ENCODE measurements around the gene RHBDF2. TPM values are rescaled to one million over a fixed set of nuclear protein-coding genes. Genes with fewer than 3 reads are reported as not detected.

RHBDF2 gene
- total RNA-seq, 2 donors from 2014 or later = 11.6 to 23.9 TPM

- no peak for TF ChIP-seq CTCF (IDR thresholded peaks at IDR 0.05)
- Histone ChIP-seq H3K27me3 (no peaks in the 10 kb centered on the region), H3K36me3 (no peaks in the 10 kb centered on the region), H3K9ac (ENCODE audit: low read depth in 2 of 2, low read length in 2 of 2) (no peak overlapping the region), H3K9me3 (no peaks in the 10 kb centered on the region), H3K4me1 (no peaks in the 10 kb centered on the region), H3K4me3 (no peak overlapping the region), H3K27ac (no peak overlapping the region)
- DNase-seq = no peak
- intact Hi-C loops (cut with DNase I) = no loop called here
These were observed 29.0 kb downstream of the RHBDF2 start for GRCh38 chr17:76472258-76472645.

- no peak for TF ChIP-seq CTCF (IDR thresholded peaks at IDR 0.05)
- intact Hi-C loops (cut with DNase I) = no loop called here
- Histone ChIP-seq H3K9me3 (no peaks in the 10 kb centered on the region), H3K9ac (ENCODE audit: low read depth in 2 of 2, low read length in 2 of 2) (no peak overlapping the region), H3K36me3 (no peaks in the 10 kb centered on the region), H3K4me3 (no peak overlapping the region), H3K4me1 (no peaks in the 10 kb centered on the region), H3K27ac (no peak overlapping the region), H3K27me3 (no peaks in the 10 kb centered on the region)
- no peak for DNase-seq
These were observed 29.5 kb downstream of the RHBDF2 start for GRCh38 chr17:76471498-76472257.

- no peaks in the 10 kb centered on the region for H3K36me3 ChIP-seq
- no peaks in the 10 kb centered on the region for H3K4me1 ChIP-seq
- H3K27ac ChIP-seq = no peak overlapping the region
- no peak overlapping the region for H3K4me3 ChIP-seq
- intact Hi-C loops (cut with DNase I) = no loop called here
- no peaks in the 10 kb centered on the region for H3K9me3 ChIP-seq
- H3K27me3 ChIP-seq = no peaks in the 10 kb centered on the region
- TF ChIP-seq CTCF (IDR thresholded peaks at IDR 0.05) = no peak
- no peak overlapping the region for H3K9ac ChIP-seq (ENCODE audit: low read depth in 2 of 2, low read length in 2 of 2)
- no peak for DNase-seq
These were observed 31.1 kb downstream of the RHBDF2 start for GRCh38 chr17:76469991-76470739.

GRCh38 chr17:76469076-76469990 lies 31.9 kb downstream of the RHBDF2 start:
- Histone ChIP-seq H3K9me3 (no peaks in the 10 kb centered on the region), H3K9ac (ENCODE audit: low read depth in 2 of 2, low read length in 2 of 2) (no peak overlapping the region), H3K27me3 (no peaks in the 10 kb centered on the region), H3K27ac (no peak overlapping the region), H3K36me3 (no peaks in the 10 kb centered on the region), H3K4me1 (no peaks in the 10 kb centered on the region), H3K4me3 (no peak overlapping the region)
- TF ChIP-seq CTCF (IDR thresholded peaks at IDR 0.05) = no peak
- intact Hi-C loops (cut with DNase I) = no loop called here
- DNase-seq = no peak

GRCh38 chr17:76468634-76469010 lies 32.6 kb downstream of the RHBDF2 start:
- no peak overlapping the region for H3K4me3 ChIP-seq
- TF ChIP-seq CTCF (IDR thresholded peaks at IDR 0.05) = no peak
- no peak for DNase-seq

More at GRCh38 chr17:76468634-76469010, 32.6 kb downstream of the RHBDF2 start:
- intact Hi-C loops (cut with DNase I) = no loop called here
- Histone ChIP-seq H3K36me3 (no peaks in the 10 kb centered on the region), H3K27me3 (no peaks in the 10 kb centered on the region), H3K9ac (ENCODE audit: low read depth in 2 of 2, low read length in 2 of 2) (no peak overlapping the region), H3K4me1 (no peaks in the 10 kb centered on the region), H3K9me3 (no peaks in the 10 kb centered on the region), H3K27ac (no peak overlapping the region)
